HCT116 (cell line): ENCODE results near the gene EIF2B2. TPM values are rescaled to one million over a fixed set of nuclear protein-coding genes. Genes with fewer than 3 reads are reported as not detected.

Source experiments
- ATAC-seq: fragments of 200-7000 bp; cut with Tn5 transposase; 2 replicates; pipeline ENCODE4 v1.9.1; 2020; ENCODE audit warnings: mild to moderate bottlenecking, moderate library complexity
- BruUV-seq: library from RNA; stranded (reverse); fragments of 400-500 nt; replicated peaks from 2 replicates; lab custom pipeline; 2021; lab: Mats Ljungman, UMichigan
- CTCF ChIA-PET: fragments of 300-600 bp; sonication (Branson Sonifier 250); formaldehyde crosslinking; loops from one replicate; lab custom pipeline; 2021; ENCODE audit warnings: antibody characterized with exemption; lab: Charles Lee
- POLR2A ChIA-PET: fragments of 300-600, 350-600 bp; sonication (Branson Sonifier 250); formaldehyde crosslinking; loops from one replicate; lab custom pipeline; 2021; ENCODE audit warnings: antibody characterized with exemption; lab: Charles Lee
- RAD21 ChIA-PET, 2 experiments: fragments of 300-600 bp; sonication (Branson Sonifier 250); formaldehyde crosslinking; loops; one replicate each; lab custom pipeline; 2023; ENCODE audit warnings: low total read pairs in 2 of 2; ENCODE audit not compliant: uncharacterized antibody in 2 of 2, unreplicated experiment in 2 of 2, low non-redundant PET in 1 of 2; lab: Charles Lee
- DNase-seq: peaks from one replicate; pipeline ENCODE4 v3.0.0-alpha.2; 2010; ENCODE audit warnings: low read depth, low spot score
- H2AFZ ChIP-seq: fragments of 200-600 bp; shearing (Covaris generic), sonication (generic); 2 replicates; pipeline ENCODE4 v1.6.1; 2017; ENCODE audit warnings: low read depth, mixed run types, mixed read lengths, antibody characterized with exemption, low read length; ENCODE audit not compliant: poor library complexity, severe bottlenecking
- H3K27ac ChIP-seq: 2 replicates; pipeline ENCODE4 v1.5.1; 2012; ENCODE audit warnings: low read depth, low read length
- H3K27me3 ChIP-seq: fragments of 200-600 bp; sonication (generic); 2 replicates; pipeline ENCODE4 v1.6.1; 2016; ENCODE audit warnings: mixed run types, low read length, mixed read lengths; ENCODE audit not compliant: insufficient read depth
- H3K36me3 ChIP-seq, 2 experiments: fragments of 200-500 bp in 1 of 2; fragments of 200-600 bp in 1 of 2; sonication (Bioruptor generic) in 1 of 2; sonication (generic) in 1 of 2; 2 replicates each; pipeline versions ENCODE4 v1.5.1 to v1.6.1; 2014 to 2016; ENCODE audit warnings: low read length in 2 of 2, inconsistent platforms in 1 of 2, mixed read lengths in 1 of 2, mixed run types in 1 of 2; ENCODE audit not compliant: insufficient read depth in 2 of 2, control insufficient read depth in 1 of 2
- H3K4me1 ChIP-seq, 2 experiments: fragments of 200-600 bp in 1 of 2; sonication (generic) in 1 of 2; 2 replicates each; pipeline versions ENCODE4 v1.5.1 to v1.6.1; 2012 to 2017; ENCODE audit warnings: low read length in 2 of 2, inconsistent platforms in 1 of 2, mild to moderate bottlenecking in 1 of 2, mixed read lengths in 1 of 2, mixed run types in 1 of 2, moderate library complexity in 1 of 2; ENCODE audit not compliant: insufficient read depth in 2 of 2, control insufficient read depth in 1 of 2
- H3K4me2 ChIP-seq: fragments of 200-600 bp; sonication (generic); 2 replicates; pipeline ENCODE4 v1.6.1; 2017; ENCODE audit warnings: mixed run types, low read length, mixed read lengths
- H3K4me3 ChIP-seq, 2 experiments: fragments of 200-600 bp in 1 of 2; sonication (generic) in 1 of 2; replicated peaks in 1 of 2; 2 replicates each; pipeline ENCODE4 v1.5.1; 2011 to 2016; ENCODE audit warnings: low read length in 2 of 2, control low read depth in 1 of 2, low read depth in 1 of 2, mild to moderate bottlenecking in 1 of 2, mixed read lengths in 1 of 2, mixed run types in 1 of 2
- H3K79me2 ChIP-seq: fragments of 200-600 bp; sonication (generic); 2 replicates; pipeline ENCODE4 v1.6.1; 2017; ENCODE audit warnings: mild to moderate bottlenecking, mixed run types, low read length, moderate library complexity, mixed read lengths; ENCODE audit not compliant: insufficient read depth
- H3K9ac ChIP-seq: fragments of 200-600 bp; sonication (generic); 2 replicates; pipeline ENCODE4 v1.6.1; 2016; ENCODE audit warnings: low read length, mixed read lengths
- H3K9me2 ChIP-seq: fragments of 200-600 bp; sonication (generic), shearing (Covaris generic); 2 replicates; pipeline ENCODE4 v1.6.1; 2017; ENCODE audit warnings: mixed run types, mild to moderate bottlenecking, moderate library complexity; ENCODE audit not compliant: insufficient read depth
- H3K9me3 ChIP-seq, 2 experiments: fragments of 200-500 bp in 1 of 2; fragments of 200-600 bp in 1 of 2; sonication (Bioruptor generic) in 1 of 2; sonication (generic) in 1 of 2; 2 replicates each; pipeline ENCODE4 v1.6.1; 2014 to 2017; ENCODE audit warnings: low read length in 2 of 2, mixed read lengths in 2 of 2, inconsistent platforms in 1 of 2, low read depth in 1 of 2, mild to moderate bottlenecking in 1 of 2, mixed run types in 1 of 2, moderate library complexity in 1 of 2; ENCODE audit not compliant: control insufficient read depth in 1 of 2, insufficient read depth in 1 of 2
- H4K20me1 ChIP-seq: fragments of 200-600 bp; sonication (generic), shearing (Covaris generic); 2 replicates; pipeline ENCODE4 v1.6.1; 2017; ENCODE audit warnings: mixed run types, mild to moderate bottlenecking, moderate library complexity; ENCODE audit not compliant: insufficient read depth
- ATF3 ChIP-seq: IDR thresholded peaks from 2 replicates; pipeline ENCODE4 v1.6.1; 2012
- CTCF ChIP-seq, 3 experiments: fragments of 200-600 bp in 1 of 3; sonication (generic) in 1 of 3; IDR thresholded peaks in 2 of 3; conservative IDR thresholded peaks in 1 of 3; 2 replicates each; pipeline ENCODE4 v1.5.1; 2012 to 2017; ENCODE audit warnings: low read depth in 2 of 3, low read length in 2 of 3, antibody characterized with exemption in 1 of 3, borderline replicate concordance in 1 of 3, control low read depth in 1 of 3, mild to moderate bottlenecking in 1 of 3, mixed read lengths in 1 of 3, mixed run types in 1 of 3, moderate library complexity in 1 of 3; ENCODE audit not compliant: insufficient read depth in 1 of 3
- EGR1 ChIP-seq: IDR thresholded peaks from 2 replicates; pipeline ENCODE4 v1.6.1; 2012; ENCODE audit warnings: low read depth
- ELF1 ChIP-seq: IDR thresholded peaks from 2 replicates; pipeline ENCODE4 v1.6.1; 2012; ENCODE audit warnings: low read depth, borderline replicate concordance
- EZH2 ChIP-seq: fragments of 200-600 bp; sonication (generic); IDR thresholded peaks from 2 replicates; pipeline ENCODE4 v1.6.1; 2017; ENCODE audit warnings: antibody characterized with exemption, mixed run types
- EZH2phosphoT487 ChIP-seq: fragments of 200-600 bp; IDR thresholded peaks from 2 replicates; pipeline ENCODE4 v1.6.1; 2018; ENCODE audit warnings: antibody characterized with exemption, borderline replicate concordance
- JUND ChIP-seq: IDR thresholded peaks from 2 replicates; pipeline ENCODE4 v1.6.1; 2012
- MAX ChIP-seq: IDR thresholded peaks from 2 replicates; pipeline ENCODE4 v1.6.1; 2012
- POLR2A ChIP-seq: IDR thresholded peaks from 2 replicates; pipeline ENCODE4 v1.7.0; 2011; ENCODE audit warnings: borderline replicate concordance; ENCODE audit not compliant: insufficient read depth, insufficient read length; ENCODE audit errors: extremely low read depth
- POLR2AphosphoS5 ChIP-seq: IDR thresholded peaks from 2 replicates; pipeline ENCODE4 v1.6.1; 2011; ENCODE audit warnings: mild to moderate bottlenecking, low read depth, low read length, moderate library complexity
- RAD21 ChIP-seq: IDR thresholded peaks from 2 replicates; pipeline ENCODE4 v1.6.1; 2012; ENCODE audit warnings: low read depth, mild to moderate bottlenecking
- REST ChIP-seq: IDR thresholded peaks from 2 replicates; pipeline ENCODE4 v1.6.1; 2012; ENCODE audit warnings: low read depth
- SP1 ChIP-seq: IDR thresholded peaks from 2 replicates; pipeline ENCODE4 v1.6.1; 2012; ENCODE audit warnings: low read depth
- SRF ChIP-seq: IDR thresholded peaks from 2 replicates; pipeline ENCODE4 v1.6.1; 2012; ENCODE audit warnings: low read depth
- TCF7L2 ChIP-seq: IDR thresholded peaks from 2 replicates; pipeline ENCODE4 v1.7.0; 2011; ENCODE audit warnings: borderline replicate concordance, inconsistent platforms; ENCODE audit not compliant: insufficient read depth, insufficient read length; ENCODE audit errors: extremely low read depth
- YY1 ChIP-seq: IDR thresholded peaks from 2 replicates; pipeline ENCODE4 v1.6.1; 2011; ENCODE audit warnings: low read length, low read depth, moderate library complexity, mild to moderate bottlenecking; ENCODE audit not compliant: insufficient replicate concordance; ENCODE audit errors: extremely low read depth
- ZBTB33 ChIP-seq: IDR thresholded peaks from 2 replicates; pipeline ENCODE4 v1.6.1; 2011; ENCODE audit warnings: mild to moderate bottlenecking, low read length, moderate library complexity; ENCODE audit not compliant: insufficient replicate concordance; ENCODE audit errors: extremely low read depth
- ZFX ChIP-seq: fragments of 450-650 bp; IDR thresholded peaks from 2 replicates; pipeline ENCODE4 v1.6.1; 2017
- ZNF274 ChIP-seq: fragments of 200-500 bp; sonication (Bioruptor generic); IDR thresholded peaks from 2 replicates; pipeline ENCODE4 v1.6.1; 2014; ENCODE audit warnings: mild to moderate bottlenecking, low read depth, low read length, inconsistent platforms
- intact Hi-C: fragments of 100-400 bp; cut with micrococcal nuclease; formaldehyde crosslinking; loops from 2 replicates; pipeline ENCODE4 v1.10.0; 2022
- total RNA-seq: library from RNA; stranded (reverse); gene quantifications from one replicate; pipeline ENCODE4 v1.2.1, GENCODE V29; 2021; ENCODE audit not compliant: unreplicated experiment

Gene EIF2B2
- total RNA-seq, 1 experiment from 2014 or later = 54.8 TPM

- no peak for TF ChIP-seq ATF3
- no peak for TF ChIP-seq POLR2AphosphoS5
- no peak for TF ChIP-seq YY1
Observed at GRCh38 chr14:75013290-75013689, 10.6 kb downstream of the EIF2B2 start (continued).

- no peak for DNase-seq
- H2AFZ ChIP-seq = no peak overlapping the region
- CTCF ChIA-PET = no interaction called here
- peaks cover 5% of the 10 kb centered on the region; the same call in 1 of the 2 replicates for H4K20me1 ChIP-seq
- intact Hi-C loops = no loop called here
- H3K9me2 ChIP-seq = no peaks in the 10 kb centered on the region
- H3K9me3 ChIP-seq = no peaks in the 10 kb centered on the region
- ATAC-seq = no peak
- no peak for TF ChIP-seq ZNF274
- no peak for TF ChIP-seq ZBTB33
- TF ChIP-seq MAX = no peak
- TF ChIP-seq CTCF (IDR thresholded peaks at IDR 0.05 in 2 of 3, conservative IDR thresholded peaks at IDR 0.05 in 1 of 3; ENCODE audit: borderline replicate concordance in 1 of 3, insufficient read depth in 1 of 3, low read depth in 2 of 3, low read length in 2 of 3) = no peak
- no peak for TF ChIP-seq TCF7L2
- TF ChIP-seq EZH2phosphoT487 = no peak
- no peak for TF ChIP-seq SP1
- TF ChIP-seq EZH2 = no peak
- no peak for TF ChIP-seq REST
- TF ChIP-seq POLR2A = no peak
- no peak for TF ChIP-seq RAD21
- TF ChIP-seq SRF = no peak
- no peak for TF ChIP-seq JUND
- TF ChIP-seq ZFX = no peak
- no peak for TF ChIP-seq ELF1
- TF ChIP-seq YY1 = no peak
- no peak for TF ChIP-seq EGR1
- no TSS peak for BruUV-seq
- POLR2A ChIA-PET = no interaction called here
- no peaks in the 10 kb centered on the region for H3K27me3 ChIP-seq
- no peak overlapping the region for H3K4me2 ChIP-seq
- RAD21 ChIA-PET = no interaction called here
- peaks cover 22 to 28% of the 10 kb centered on the region in 2 experiments for H3K36me3 ChIP-seq
- H3K27ac ChIP-seq = no peak overlapping the region
- no peak overlapping the region for H3K9ac ChIP-seq
- peaks cover 0 to 12% of the 10 kb centered on the region in 2 experiments; a peak in 2 of 4 replicates for H3K4me1 ChIP-seq
- no peak overlapping the region for H3K4me3 ChIP-seq
- no peaks in the 10 kb centered on the region for H3K79me2 ChIP-seq
Observed at GRCh38 chr14:75015496-75015895, 12.8 kb downstream of the EIF2B2 start.
